Transverse colon (tissue), 3 donors: ENCODE results near the gene PLIN5.

ENCODE experiments used
- POLR2A ChIP-seq: fragments of 450-650 bp; IDR thresholded peaks from one replicate; pipeline ENCODE4 v1.6.1; 2016; ENCODE audit warnings: antibody characterized with exemption, mild to moderate bottlenecking, moderate library complexity
- TF ChIP-seq, protein P1 (sequence below), 5 experiments: fragments of 200-600 bp in 3 of 5; fragments of 450-650 bp in 2 of 5; sonication (generic) in 3 of 5; IDR thresholded peaks; 1 replicate in 2 of 5; 2 replicates in 3 of 5; pipeline ENCODE4 v1.5.1; 2016 to 2017; ENCODE audit warnings: antibody characterized with exemption in 5 of 5, inconsistent platforms in 3 of 5, mild to moderate bottlenecking in 2 of 5, moderate library complexity in 1 of 5

DNA sequence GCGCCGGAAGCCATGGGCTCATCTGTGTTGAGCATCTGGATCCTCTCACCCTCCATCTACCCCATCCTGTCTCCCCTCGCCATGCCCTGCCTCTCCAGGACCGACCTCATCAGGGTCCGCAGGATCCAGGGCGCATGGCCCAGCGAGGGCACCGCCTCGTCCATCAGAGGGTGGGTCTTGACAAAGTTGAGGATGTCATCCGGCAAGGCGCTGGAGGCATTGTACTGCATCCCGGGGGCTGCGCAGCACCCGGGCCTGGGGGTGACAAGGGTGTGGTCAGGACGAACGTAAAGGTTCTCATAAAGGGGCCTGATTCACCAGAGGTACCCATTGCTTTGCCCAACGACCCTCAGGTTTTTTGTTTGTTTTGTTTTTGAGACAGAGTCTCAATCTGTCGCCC is 15.0 kb upstream of the PLIN5 start:
- TF ChIP-seq, protein P1, sequence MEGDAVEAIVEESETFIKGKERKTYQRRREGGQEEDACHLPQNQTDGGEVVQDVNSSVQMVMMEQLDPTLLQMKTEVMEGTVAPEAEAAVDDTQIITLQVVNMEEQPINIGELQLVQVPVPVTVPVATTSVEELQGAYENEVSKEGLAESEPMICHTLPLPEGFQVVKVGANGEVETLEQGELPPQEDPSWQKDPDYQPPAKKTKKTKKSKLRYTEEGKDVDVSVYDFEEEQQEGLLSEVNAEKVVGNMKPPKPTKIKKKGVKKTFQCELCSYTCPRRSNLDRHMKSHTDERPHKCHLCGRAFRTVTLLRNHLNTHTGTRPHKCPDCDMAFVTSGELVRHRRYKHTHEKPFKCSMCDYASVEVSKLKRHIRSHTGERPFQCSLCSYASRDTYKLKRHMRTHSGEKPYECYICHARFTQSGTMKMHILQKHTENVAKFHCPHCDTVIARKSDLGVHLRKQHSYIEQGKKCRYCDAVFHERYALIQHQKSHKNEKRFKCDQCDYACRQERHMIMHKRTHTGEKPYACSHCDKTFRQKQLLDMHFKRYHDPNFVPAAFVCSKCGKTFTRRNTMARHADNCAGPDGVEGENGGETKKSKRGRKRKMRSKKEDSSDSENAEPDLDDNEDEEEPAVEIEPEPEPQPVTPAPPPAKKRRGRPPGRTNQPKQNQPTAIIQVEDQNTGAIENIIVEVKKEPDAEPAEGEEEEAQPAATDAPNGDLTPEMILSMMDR (IDR thresholded peaks at IDR 0.05), result no peak
- TF ChIP-seq POLR2A, result no peak
